ENCODE results near the gene SLC25A36.
"Not testable (repeated sequence)": the region's sequence is repeated elsewhere in the genome, so short reads cannot be mapped to it uniquely, and the experiment has no call there.

Gene SLC25A36

DNA sequence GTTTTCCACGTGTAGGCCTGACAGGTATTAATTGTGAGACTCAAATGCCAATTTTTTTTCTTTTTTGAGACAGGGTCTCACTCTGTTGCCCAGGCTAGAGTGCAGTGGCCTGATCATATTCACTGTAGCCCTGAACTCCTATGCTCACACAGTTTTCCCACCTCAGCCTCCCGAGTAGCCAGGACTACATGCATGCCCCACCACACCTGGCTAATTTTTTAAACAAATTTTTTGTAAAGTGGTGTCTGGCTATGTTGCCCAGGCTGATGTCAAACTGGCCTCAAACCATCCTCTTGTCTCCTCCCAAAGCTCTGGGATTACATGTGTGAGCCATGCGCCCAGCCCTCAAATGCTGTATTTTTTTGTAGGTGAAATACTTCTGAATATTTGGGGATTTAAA lies 14.0 kb downstream of the SLC25A36 start:
- TF ChIP-seq, protein P1, sequence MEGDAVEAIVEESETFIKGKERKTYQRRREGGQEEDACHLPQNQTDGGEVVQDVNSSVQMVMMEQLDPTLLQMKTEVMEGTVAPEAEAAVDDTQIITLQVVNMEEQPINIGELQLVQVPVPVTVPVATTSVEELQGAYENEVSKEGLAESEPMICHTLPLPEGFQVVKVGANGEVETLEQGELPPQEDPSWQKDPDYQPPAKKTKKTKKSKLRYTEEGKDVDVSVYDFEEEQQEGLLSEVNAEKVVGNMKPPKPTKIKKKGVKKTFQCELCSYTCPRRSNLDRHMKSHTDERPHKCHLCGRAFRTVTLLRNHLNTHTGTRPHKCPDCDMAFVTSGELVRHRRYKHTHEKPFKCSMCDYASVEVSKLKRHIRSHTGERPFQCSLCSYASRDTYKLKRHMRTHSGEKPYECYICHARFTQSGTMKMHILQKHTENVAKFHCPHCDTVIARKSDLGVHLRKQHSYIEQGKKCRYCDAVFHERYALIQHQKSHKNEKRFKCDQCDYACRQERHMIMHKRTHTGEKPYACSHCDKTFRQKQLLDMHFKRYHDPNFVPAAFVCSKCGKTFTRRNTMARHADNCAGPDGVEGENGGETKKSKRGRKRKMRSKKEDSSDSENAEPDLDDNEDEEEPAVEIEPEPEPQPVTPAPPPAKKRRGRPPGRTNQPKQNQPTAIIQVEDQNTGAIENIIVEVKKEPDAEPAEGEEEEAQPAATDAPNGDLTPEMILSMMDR (IDR thresholded peaks at IDR 0.05; ENCODE audit: insufficient read depth, missing control alignments): no peak

DNA sequence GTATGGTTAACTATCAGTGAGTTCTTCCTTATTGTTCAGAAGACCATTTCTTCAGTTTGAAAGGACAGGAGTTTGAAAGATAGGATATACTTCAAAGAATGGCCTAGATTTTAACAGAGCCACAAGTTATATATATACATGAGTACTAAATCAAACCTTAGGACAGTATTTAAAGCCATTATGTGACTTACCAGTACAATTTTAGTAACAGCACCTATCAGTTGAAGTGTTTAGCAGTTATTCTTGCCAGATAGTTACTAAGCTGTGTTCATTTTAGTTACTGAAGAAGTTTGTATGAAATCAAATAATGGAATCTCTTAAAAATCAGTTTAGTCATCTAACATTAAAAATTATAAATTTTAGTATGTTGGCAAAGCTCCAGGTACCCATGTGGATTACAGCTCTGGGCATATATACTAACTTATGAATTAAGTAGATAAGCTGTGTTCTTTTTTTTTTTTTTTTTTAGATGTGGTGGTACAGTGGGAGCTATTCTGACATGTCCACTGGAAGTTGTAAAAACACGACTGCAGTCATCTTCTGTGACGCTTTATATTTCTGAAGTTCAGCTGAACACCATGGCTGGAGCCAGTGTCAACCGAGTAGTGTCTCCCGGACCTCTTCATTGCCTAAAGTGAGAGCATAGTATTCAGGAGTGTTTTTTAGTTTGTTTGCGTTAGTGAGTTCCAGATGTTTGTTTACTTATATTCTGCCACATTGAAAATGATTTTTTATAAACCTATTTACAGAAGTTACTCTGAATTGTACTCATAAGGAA lies 14.6 kb downstream of the SLC25A36 start:
- FAIRE-seq (no peak), DNase-seq (ENCODE audit: insufficient read length, low spot score) (no peak)
- TF ChIP-seq, protein P1 (IDR thresholded peaks at IDR 0.05; ENCODE audit: insufficient read depth, missing control alignments): no peak

More for the DNA sequence above, 14.0 kb downstream of the SLC25A36 start:
- FAIRE-seq: no peak
- DNase-seq (ENCODE audit: insufficient read length, low spot score): no peak

DNA sequence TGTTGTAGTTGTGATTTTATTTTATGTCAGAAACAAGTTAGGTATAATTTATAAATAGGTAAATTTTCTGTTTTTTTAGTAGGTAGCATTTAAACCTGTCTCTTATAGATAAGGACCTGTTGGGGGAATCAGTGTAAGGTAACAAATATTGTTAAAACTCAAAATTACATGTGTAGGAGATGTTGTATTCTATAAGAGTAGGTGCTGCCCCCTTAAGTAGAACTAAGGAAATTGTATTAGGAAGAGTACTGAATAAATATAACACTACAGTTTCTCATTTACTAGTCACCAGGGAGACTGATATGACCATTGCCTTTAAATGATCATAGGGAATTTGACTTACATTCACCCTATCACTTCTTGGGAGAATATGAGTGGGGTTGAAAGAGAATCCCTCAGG lies 31.2 kb downstream of the SLC25A36 start:
- no peak for FAIRE-seq
- no peak for DNase-seq (ENCODE audit: insufficient read length, low spot score)
- TF ChIP-seq, protein P1 (IDR thresholded peaks at IDR 0.05; ENCODE audit: insufficient read depth, missing control alignments): peak; percentile 36

DNA sequence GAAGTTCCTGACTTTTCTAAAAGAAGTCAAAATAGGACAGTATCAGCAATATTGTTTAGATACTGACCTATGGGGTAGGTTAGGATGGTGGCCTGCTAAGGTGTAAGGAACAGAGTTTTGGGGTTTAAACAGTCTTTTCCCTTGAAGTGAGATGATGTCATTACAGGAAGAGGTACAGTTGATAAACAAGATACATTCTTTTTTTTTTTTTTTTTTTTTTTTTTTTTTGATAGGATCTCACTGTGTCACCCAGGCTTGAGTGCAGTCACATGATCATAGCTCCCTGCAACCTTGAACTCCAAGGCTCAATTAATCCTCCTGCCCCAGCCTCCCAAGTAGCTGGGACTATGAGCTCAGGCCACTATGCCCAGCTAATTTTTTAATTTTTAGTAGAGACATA lies 33.3 kb downstream of the SLC25A36 start:
- DNase-seq (ENCODE audit: insufficient read length, low spot score) (no peak), FAIRE-seq (no peak)
- TF ChIP-seq, protein P1 (IDR thresholded peaks at IDR 0.05; ENCODE audit: insufficient read depth, missing control alignments): no peak

DNA sequence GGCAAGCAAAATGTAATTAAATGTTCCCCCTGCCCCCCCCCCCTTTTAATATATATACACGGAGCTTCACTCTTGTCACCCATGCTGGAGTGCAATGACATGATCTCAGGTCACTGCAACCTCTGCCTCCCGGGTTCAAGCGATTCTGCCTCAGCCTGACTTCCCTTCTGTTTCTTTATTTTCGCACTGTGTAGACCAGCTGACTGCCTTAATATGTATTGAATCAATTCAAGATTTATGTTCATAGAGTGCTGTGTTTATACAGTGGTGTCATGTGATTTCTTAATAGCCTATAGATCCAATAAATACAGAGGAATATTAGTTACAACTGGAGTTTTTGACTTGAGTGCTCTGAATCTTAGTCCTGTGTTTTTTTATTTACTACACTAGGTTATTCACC lies 39.0 kb downstream of the SLC25A36 start:
- FAIRE-seq: no peak
- TF ChIP-seq, protein P1 (IDR thresholded peaks at IDR 0.05; ENCODE audit: insufficient read depth, missing control alignments): no peak
- DNase-seq (ENCODE audit: insufficient read length, low spot score): no peak

DNA sequence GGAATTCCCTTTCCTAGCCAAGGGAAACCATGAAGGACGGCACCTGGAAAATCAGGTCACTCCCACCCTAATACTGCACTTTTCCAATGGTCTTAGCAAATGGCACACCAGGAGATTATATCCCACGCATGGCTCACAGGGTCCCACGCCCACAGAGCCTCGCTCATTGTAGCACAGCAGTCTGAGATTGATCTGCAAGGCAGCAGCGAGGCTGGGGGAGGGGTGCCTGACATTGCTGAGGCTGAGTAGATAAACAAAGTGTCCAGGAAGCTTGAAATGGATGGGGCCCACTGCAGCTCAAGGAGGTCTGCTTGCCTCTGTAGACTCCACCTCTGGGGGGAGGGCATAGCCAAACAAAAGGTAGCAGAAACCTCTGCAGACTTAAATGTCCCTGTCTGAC lies 46.2 kb downstream of the SLC25A36 start:
- not testable (repeated sequence) for DNase-seq (ENCODE audit: insufficient read length, low spot score); FAIRE-seq

DNA sequence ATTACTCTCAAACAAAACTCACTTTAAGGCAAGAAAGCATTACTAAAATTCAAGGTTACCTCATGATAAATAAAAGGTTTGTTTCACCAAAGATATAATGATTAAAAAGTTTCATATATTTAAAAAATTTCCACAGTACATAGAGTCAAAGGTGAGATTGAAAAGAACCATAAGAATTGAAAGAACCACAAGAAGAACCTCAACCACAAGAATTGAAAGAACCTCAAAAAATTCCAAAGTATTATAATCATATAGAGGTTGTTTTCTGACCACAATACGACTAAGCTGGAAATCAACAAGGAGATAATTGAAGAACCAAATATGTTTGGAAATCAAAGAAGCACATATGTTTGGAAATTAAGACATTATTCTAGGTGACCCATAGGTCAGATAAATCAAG lies 52.7 kb downstream of the SLC25A36 start:
- FAIRE-seq: no peak
- TF ChIP-seq, protein P1 (IDR thresholded peaks at IDR 0.05; ENCODE audit: insufficient read depth, missing control alignments): no peak
- DNase-seq (ENCODE audit: insufficient read length, low spot score): no peak

DNA sequence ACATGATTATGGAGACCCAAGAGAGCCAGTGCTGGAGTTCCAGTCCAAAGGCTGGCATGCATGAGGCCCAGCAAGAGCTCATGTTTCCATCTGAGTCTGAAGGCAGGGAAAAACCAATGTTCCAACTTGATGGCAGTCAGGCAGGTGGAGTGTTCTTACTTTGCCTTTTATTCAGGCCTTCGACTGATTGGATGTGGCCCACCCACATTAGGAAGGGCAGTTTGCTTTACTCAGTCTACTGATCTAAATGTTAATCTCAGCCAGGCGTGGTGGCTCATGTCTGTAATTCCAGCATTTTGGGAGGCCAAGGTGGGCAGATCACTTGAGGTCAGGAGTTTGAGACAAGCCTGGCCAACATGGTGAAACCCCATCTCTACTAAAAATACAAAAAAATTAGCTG lies 53.2 kb downstream of the SLC25A36 start:
- not testable (repeated sequence) for DNase-seq (ENCODE audit: insufficient read length, low spot score); FAIRE-seq
